ENCODE data around the gene MORN1.

Gene MORN1

GRCh38 chr1:2431518-2431917, 40.2 kb upstream of the MORN1 start:
- H3K4me3 ChIP-seq (ENCODE audit: insufficient read depth in 1 of 2, low read depth in 1 of 2, low read length in 2 of 2), result no peak overlapping the region
- no peak overlapping the region for H3K23ac ChIP-seq (ENCODE audit: low read length in 2 of 2)
- no peak overlapping the region for H2BK5ac ChIP-seq (ENCODE audit: low read depth, low read length, poor library complexity, severe bottlenecking)
- no peak overlapping the region for H3K27ac ChIP-seq (ENCODE audit: low read length, poor library complexity, severe bottlenecking)
- H3K27me3 ChIP-seq (ENCODE audit: control insufficient read depth in 1 of 2, insufficient read depth in 1 of 2, low read length in 2 of 2), result peaks cover 23 to 84% of the 10 kb centered on the region in 2 experiments
- no peak overlapping the region for H3K4ac ChIP-seq (ENCODE audit: low read depth in 1 of 2, low read length in 2 of 2)
- no peak overlapping the region for H4K8ac ChIP-seq (ENCODE audit: low read length)
- 61% methylated on average over 5 of the region's 10 CpGs for WGBS
- H3K36me3 ChIP-seq (ENCODE audit: control insufficient read depth in 1 of 2, insufficient read depth in 2 of 2, low read depth in 1 of 2, low read length in 2 of 2), result peaks cover 0 to 5% of the 10 kb centered on the region in 2 experiments
- no peak overlapping the region for H2AK5ac ChIP-seq (ENCODE audit: low read length, severe bottlenecking)
- no peak overlapping the region for H2BK15ac ChIP-seq (ENCODE audit: low read depth, poor library complexity, severe bottlenecking)
- H3K4me2 ChIP-seq (ENCODE audit: low read length, poor library complexity, severe bottlenecking), result no peak overlapping the region
- H3K9ac ChIP-seq (ENCODE audit: low read length), result no peak overlapping the region
- H2AFZ ChIP-seq (ENCODE audit: low read depth, low read length), result no peak overlapping the region
- no peak overlapping the region for H3K14ac ChIP-seq (ENCODE audit: low read length in 2 of 2)
- H4K91ac ChIP-seq (ENCODE audit: low read length), result no peak overlapping the region
- no peak overlapping the region for H2BK120ac ChIP-seq (ENCODE audit: low read depth, low read length)
- H3K9me3 ChIP-seq (ENCODE audit: control insufficient read depth, low read length), result no peaks in the 10 kb centered on the region
- H3K79me1 ChIP-seq (replicated peaks; ENCODE audit: low read length, poor library complexity, severe bottlenecking), result no peaks in the 10 kb centered on the region
- H3K4me1 ChIP-seq (ENCODE audit: control insufficient read depth, insufficient read depth, low read depth, low read length), result no peaks in the 10 kb centered on the region
- no peak for DNase-seq
- no peak overlapping the region for H2BK12ac ChIP-seq (ENCODE audit: low read length in 2 of 2)
- no peak overlapping the region for H3K18ac ChIP-seq (ENCODE audit: low read depth in 1 of 2, low read length in 2 of 2)

- no peak overlapping the region for H2BK5ac ChIP-seq (ENCODE audit: low read depth, low read length, poor library complexity, severe bottlenecking)
- no peak overlapping the region for H3K14ac ChIP-seq (ENCODE audit: low read length in 2 of 2)
- no peaks in the 10 kb centered on the region for H3K79me1 ChIP-seq (replicated peaks; ENCODE audit: low read length, poor library complexity, severe bottlenecking)
- no peak overlapping the region for H3K18ac ChIP-seq (ENCODE audit: low read depth in 1 of 2, low read length in 2 of 2)
- 87% methylated on average over 16 of the region's 16 CpGs for WGBS
- H3K27me3 ChIP-seq (ENCODE audit: control insufficient read depth in 1 of 2, insufficient read depth in 1 of 2, low read length in 2 of 2), result peaks cover 23 to 87% of the 10 kb centered on the region in 2 experiments
- peaks cover 0 to 5% of the 10 kb centered on the region in 2 experiments for H3K36me3 ChIP-seq (ENCODE audit: control insufficient read depth in 1 of 2, insufficient read depth in 2 of 2, low read depth in 1 of 2, low read length in 2 of 2)
- DNase-seq, result no peak
- H2AK5ac ChIP-seq (ENCODE audit: low read length, severe bottlenecking), result no peak overlapping the region
- no peak overlapping the region for H4K91ac ChIP-seq (ENCODE audit: low read length)
- H3K27ac ChIP-seq (ENCODE audit: low read length, poor library complexity, severe bottlenecking), result no peak overlapping the region
- no peak overlapping the region for H3K4ac ChIP-seq (ENCODE audit: low read depth in 1 of 2, low read length in 2 of 2)
- H2BK15ac ChIP-seq (ENCODE audit: low read depth, poor library complexity, severe bottlenecking), result no peak overlapping the region
- H3K4me3 ChIP-seq (ENCODE audit: insufficient read depth in 1 of 2, low read depth in 1 of 2, low read length in 2 of 2), result no peak overlapping the region
- no peaks in the 10 kb centered on the region for H3K9me3 ChIP-seq (ENCODE audit: control insufficient read depth, low read length)
- no peak overlapping the region for H3K23ac ChIP-seq (ENCODE audit: low read length in 2 of 2)
- no peak overlapping the region for H3K4me2 ChIP-seq (ENCODE audit: low read length, poor library complexity, severe bottlenecking)
- H3K9ac ChIP-seq (ENCODE audit: low read length), result no peak overlapping the region
- H2BK12ac ChIP-seq (ENCODE audit: low read length in 2 of 2), result no peak overlapping the region
- no peak overlapping the region for H4K8ac ChIP-seq (ENCODE audit: low read length)
- H2BK120ac ChIP-seq (ENCODE audit: low read depth, low read length), result no peak overlapping the region
- no peaks in the 10 kb centered on the region for H3K4me1 ChIP-seq (ENCODE audit: control insufficient read depth, insufficient read depth, low read depth, low read length)
- H2AFZ ChIP-seq (ENCODE audit: low read depth, low read length), result no peak overlapping the region
Observed at GRCh38 chr1:2431103-2431502, 39.7 kb upstream of the MORN1 start.

GRCh38 chr1:2430592-2430973, 39.2 kb upstream of the MORN1 start:
- Histone ChIP-seq H3K4me1 (ENCODE audit: control insufficient read depth, insufficient read depth, low read depth, low read length) (no peaks in the 10 kb centered on the region), H2BK15ac (ENCODE audit: low read depth, poor library complexity, severe bottlenecking) (no peak overlapping the region), H3K4me2 (ENCODE audit: low read length, poor library complexity, severe bottlenecking) (no peak overlapping the region), H3K79me1 (replicated peaks; ENCODE audit: low read length, poor library complexity, severe bottlenecking) (no peaks in the 10 kb centered on the region), H3K23ac (ENCODE audit: low read length in 2 of 2) (no peak overlapping the region), H3K27ac (ENCODE audit: low read length, poor library complexity, severe bottlenecking) (no peak overlapping the region), H3K4me3 (ENCODE audit: insufficient read depth in 1 of 2, low read depth in 1 of 2, low read length in 2 of 2) (no peak overlapping the region), H4K91ac (ENCODE audit: low read length) (no peak overlapping the region), H3K4ac (ENCODE audit: low read depth in 1 of 2, low read length in 2 of 2) (no peak overlapping the region), H3K27me3 (ENCODE audit: control insufficient read depth in 1 of 2, insufficient read depth in 1 of 2, low read length in 2 of 2) (peaks cover 23 to 89% of the 10 kb centered on the region in 2 experiments), H2BK12ac (ENCODE audit: low read length in 2 of 2) (no peak overlapping the region), H3K18ac (ENCODE audit: low read depth in 1 of 2, low read length in 2 of 2) (no peak overlapping the region), H2BK5ac (ENCODE audit: low read depth, low read length, poor library complexity, severe bottlenecking) (no peak overlapping the region), H3K36me3 (ENCODE audit: control insufficient read depth in 1 of 2, insufficient read depth in 2 of 2, low read depth in 1 of 2, low read length in 2 of 2) (peaks cover 0 to 5% of the 10 kb centered on the region in 2 experiments), H3K9me3 (ENCODE audit: control insufficient read depth, low read length) (no peaks in the 10 kb centered on the region), H2BK120ac (ENCODE audit: low read depth, low read length) (no peak overlapping the region), H3K9ac (ENCODE audit: low read length) (no peak overlapping the region), H2AFZ (ENCODE audit: low read depth, low read length) (no peak overlapping the region), H3K14ac (ENCODE audit: low read length in 2 of 2) (no peak overlapping the region), H2AK5ac (ENCODE audit: low read length, severe bottlenecking) (no peak overlapping the region), H4K8ac (ENCODE audit: low read length) (no peak overlapping the region)
- no peak for DNase-seq
- 90% methylated on average over 10 of the region's 10 CpGs for WGBS

- Histone ChIP-seq H3K23ac (ENCODE audit: low read length in 2 of 2) (no peak overlapping the region), H4K91ac (ENCODE audit: low read length) (no peak overlapping the region), H3K4me1 (ENCODE audit: control insufficient read depth, insufficient read depth, low read depth, low read length) (no peaks in the 10 kb centered on the region), H3K14ac (ENCODE audit: low read length in 2 of 2) (no peak overlapping the region), H2AFZ (ENCODE audit: low read depth, low read length) (no peak overlapping the region), H3K18ac (ENCODE audit: low read depth in 1 of 2, low read length in 2 of 2) (no peak overlapping the region), H3K4me2 (ENCODE audit: low read length, poor library complexity, severe bottlenecking) (no peak overlapping the region), H2BK120ac (ENCODE audit: low read depth, low read length) (no peak overlapping the region), H2AK5ac (ENCODE audit: low read length, severe bottlenecking) (no peak overlapping the region), H4K8ac (ENCODE audit: low read length) (no peak overlapping the region), H2BK15ac (ENCODE audit: low read depth, poor library complexity, severe bottlenecking) (no peak overlapping the region), H3K36me3 (ENCODE audit: control insufficient read depth in 1 of 2, insufficient read depth in 2 of 2, low read depth in 1 of 2, low read length in 2 of 2) (peaks cover 0 to 5% of the 10 kb centered on the region in 2 experiments), H2BK12ac (ENCODE audit: low read length in 2 of 2) (no peak overlapping the region), H3K4me3 (ENCODE audit: insufficient read depth in 1 of 2, low read depth in 1 of 2, low read length in 2 of 2) (no peak overlapping the region), H3K9me3 (ENCODE audit: control insufficient read depth, low read length) (no peaks in the 10 kb centered on the region), H3K4ac (ENCODE audit: low read depth in 1 of 2, low read length in 2 of 2) (no peak overlapping the region), H3K9ac (ENCODE audit: low read length) (no peak overlapping the region), H3K27me3 (ENCODE audit: control insufficient read depth in 1 of 2, insufficient read depth in 1 of 2, low read length in 2 of 2) (peaks cover 22 to 89% of the 10 kb centered on the region in 2 experiments), H3K27ac (ENCODE audit: low read length, poor library complexity, severe bottlenecking) (no peak overlapping the region), H2BK5ac (ENCODE audit: low read depth, low read length, poor library complexity, severe bottlenecking) (no peak overlapping the region), H3K79me1 (replicated peaks; ENCODE audit: low read length, poor library complexity, severe bottlenecking) (no peaks in the 10 kb centered on the region)
- WGBS, result 81% methylated on average over 20 of the region's 20 CpGs
- no peak for DNase-seq
Observed at GRCh38 chr1:2429780-2430591, 38.6 kb upstream of the MORN1 start.
